ENCODE measurements around the gene MVP. TPM values are rescaled to one million over a fixed set of nuclear protein-coding genes. Genes with fewer than 3 reads are reported as not detected.

Gene MVP
- total RNA-seq, 1 donor from 2014 or later: 111 TPM

DNA sequence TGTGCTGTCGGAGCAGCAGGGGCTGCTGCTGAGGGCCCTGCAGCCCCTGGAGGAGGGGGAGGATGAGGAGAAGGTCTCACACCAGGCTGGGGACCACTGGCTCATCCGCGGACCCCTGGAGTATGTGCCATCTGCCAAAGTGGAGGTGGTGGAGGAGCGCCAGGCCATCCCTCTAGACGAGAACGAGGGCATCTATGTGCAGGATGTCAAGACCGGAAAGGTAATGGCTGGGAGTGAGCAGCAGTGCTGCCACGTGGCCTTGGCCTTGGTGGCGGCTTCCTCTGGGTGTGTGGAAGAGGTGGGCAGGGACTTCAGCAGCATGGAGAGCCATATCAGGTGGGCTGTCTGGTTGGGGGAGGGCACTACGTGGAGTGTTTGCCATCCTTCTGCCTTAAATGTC is 20.0 kb downstream of the MVP start:
- intact Hi-C loops (cut with DNase I): no loop called here
- Histone ChIP-seq H3K27ac (no peak overlapping the region), H3K4me1 (no peaks in the 10 kb centered on the region), H3K9me3 (no peaks in the 10 kb centered on the region), H3K27me3 (no peaks in the 10 kb centered on the region), H3K36me3 (peaks cover 0 to 75% of the 10 kb centered on the region in 2 donors), H3K4me3 (no peak overlapping the region)
- no peak for DNase-seq (ENCODE audit: extremely low spot score in 2 of 2)
- TF ChIP-seq POLR2A (IDR thresholded peaks at IDR 0.05) (no peak), POLR2AphosphoS5 (IDR thresholded peaks at IDR 0.05; ENCODE audit: insufficient read depth in 1 of 2, low read depth in 1 of 2) (no peak)
- TF ChIP-seq, protein P1, sequence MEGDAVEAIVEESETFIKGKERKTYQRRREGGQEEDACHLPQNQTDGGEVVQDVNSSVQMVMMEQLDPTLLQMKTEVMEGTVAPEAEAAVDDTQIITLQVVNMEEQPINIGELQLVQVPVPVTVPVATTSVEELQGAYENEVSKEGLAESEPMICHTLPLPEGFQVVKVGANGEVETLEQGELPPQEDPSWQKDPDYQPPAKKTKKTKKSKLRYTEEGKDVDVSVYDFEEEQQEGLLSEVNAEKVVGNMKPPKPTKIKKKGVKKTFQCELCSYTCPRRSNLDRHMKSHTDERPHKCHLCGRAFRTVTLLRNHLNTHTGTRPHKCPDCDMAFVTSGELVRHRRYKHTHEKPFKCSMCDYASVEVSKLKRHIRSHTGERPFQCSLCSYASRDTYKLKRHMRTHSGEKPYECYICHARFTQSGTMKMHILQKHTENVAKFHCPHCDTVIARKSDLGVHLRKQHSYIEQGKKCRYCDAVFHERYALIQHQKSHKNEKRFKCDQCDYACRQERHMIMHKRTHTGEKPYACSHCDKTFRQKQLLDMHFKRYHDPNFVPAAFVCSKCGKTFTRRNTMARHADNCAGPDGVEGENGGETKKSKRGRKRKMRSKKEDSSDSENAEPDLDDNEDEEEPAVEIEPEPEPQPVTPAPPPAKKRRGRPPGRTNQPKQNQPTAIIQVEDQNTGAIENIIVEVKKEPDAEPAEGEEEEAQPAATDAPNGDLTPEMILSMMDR (IDR thresholded peaks at IDR 0.05): no peak

- TF ChIP-seq POLR2A (IDR thresholded peaks at IDR 0.05) (no peak), POLR2AphosphoS5 (IDR thresholded peaks at IDR 0.05; ENCODE audit: insufficient read depth in 1 of 2, low read depth in 1 of 2) (no peak)
- TF ChIP-seq, protein P1 (IDR thresholded peaks at IDR 0.05): no peak
- intact Hi-C loops (cut with DNase I): no loop called here
- H3K36me3 ChIP-seq: peaks cover 0 to 75% of the 10 kb centered on the region in 2 donors
- no peak overlapping the region for H3K27ac ChIP-seq
- no peak for DNase-seq (ENCODE audit: extremely low spot score in 2 of 2)
- H3K4me3 ChIP-seq: no peak overlapping the region
- H3K27me3 ChIP-seq: no peaks in the 10 kb centered on the region
- peaks cover 6% of the 10 kb centered on the region for H3K4me1 ChIP-seq
- H3K9me3 ChIP-seq: no peaks in the 10 kb centered on the region
These were observed 21.4 kb downstream of the MVP start for GRCh38 chr16:29841631-29842030.

DNA sequence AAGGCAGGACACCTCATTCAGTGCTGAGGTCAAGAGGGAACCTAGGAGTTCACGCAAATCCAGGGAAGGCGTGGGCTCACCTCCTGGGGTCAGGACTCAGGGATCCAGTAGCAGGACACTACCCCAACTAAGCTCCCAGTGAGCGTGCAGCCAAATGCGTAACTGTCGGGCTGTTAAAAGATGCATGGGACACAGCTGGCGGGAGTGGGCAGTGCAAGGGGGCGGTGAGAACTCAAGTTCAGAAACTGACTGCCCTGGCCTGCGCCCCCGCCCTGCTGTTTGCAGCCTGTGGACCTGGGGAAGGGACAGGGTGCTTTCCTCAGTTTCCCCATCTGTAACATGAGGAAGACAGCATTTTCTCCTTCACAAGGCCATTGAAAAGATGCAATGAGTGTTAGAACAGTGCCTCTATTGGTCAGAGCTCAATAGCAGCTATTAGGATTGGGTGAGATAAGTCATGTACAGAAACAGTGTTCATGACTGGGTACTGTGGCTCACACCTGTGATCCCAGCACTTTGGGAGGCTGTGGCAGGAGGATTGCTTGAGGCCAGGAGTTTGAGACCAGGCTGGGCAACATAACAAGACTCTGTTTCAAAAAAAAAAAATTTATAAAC is 22.6 kb downstream of the MVP start:
- no peak overlapping the region for H3K4me3 ChIP-seq
- peaks cover 6% of the 10 kb centered on the region for H3K4me1 ChIP-seq
- H3K9me3 ChIP-seq: no peaks in the 10 kb centered on the region
- intact Hi-C loops (cut with DNase I): no loop called here
- no peak for DNase-seq (ENCODE audit: extremely low spot score in 2 of 2)
- TF ChIP-seq, protein P1 (IDR thresholded peaks at IDR 0.05): no peak
- TF ChIP-seq POLR2A (IDR thresholded peaks at IDR 0.05) (no peak), POLR2AphosphoS5 (IDR thresholded peaks at IDR 0.05; ENCODE audit: insufficient read depth in 1 of 2, low read depth in 1 of 2) (no peak)
- peaks cover 0 to 75% of the 10 kb centered on the region in 2 donors for H3K36me3 ChIP-seq
- H3K27me3 ChIP-seq: no peaks in the 10 kb centered on the region
- no peak overlapping the region for H3K27ac ChIP-seq

DNA sequence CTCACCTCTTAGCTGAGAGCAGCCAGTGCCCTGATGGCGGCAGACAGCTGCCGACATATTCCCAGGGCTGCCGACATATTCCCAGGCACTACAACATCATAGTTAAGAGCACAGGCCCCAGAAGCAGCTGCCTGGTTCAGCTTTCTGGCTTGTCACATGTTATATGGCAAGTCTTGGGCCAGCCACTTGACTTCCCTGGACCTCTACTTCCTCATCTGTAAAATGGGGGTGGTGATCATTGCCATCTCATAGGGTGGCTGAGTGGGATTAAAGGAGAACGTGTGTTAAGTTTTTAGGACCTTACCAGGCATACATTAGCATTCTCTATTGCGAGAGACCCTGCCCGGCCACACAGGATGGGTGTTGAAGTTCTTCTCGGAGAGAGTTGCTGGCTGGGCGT is 23.7 kb downstream of the MVP start:
- Histone ChIP-seq H3K27ac (peak overlapping the region; percentile 64), H3K27me3 (no peaks in the 10 kb centered on the region), H3K4me1 (peaks cover 9% of the 10 kb centered on the region), H3K9me3 (no peaks in the 10 kb centered on the region), H3K36me3 (peaks cover 0 to 72% of the 10 kb centered on the region in 2 donors), H3K4me3 (no peak overlapping the region)
- intact Hi-C loops (cut with DNase I): no loop called here
- no peak for TF ChIP-seq POLR2A (IDR thresholded peaks at IDR 0.05)
- TF ChIP-seq POLR2AphosphoS5 (IDR thresholded peaks at IDR 0.05; ENCODE audit: insufficient read depth in 1 of 2, low read depth in 1 of 2): no peak
- TF ChIP-seq, protein P1 (IDR thresholded peaks at IDR 0.05): no peak
- no peak for DNase-seq (ENCODE audit: extremely low spot score in 2 of 2)

GRCh38 chr16:29844575-29845331 is 24.5 kb downstream of the MVP start:
- intact Hi-C loops (cut with DNase I): no loop called here
- peak; percentile 15 to 57 for TF ChIP-seq POLR2AphosphoS5 (IDR thresholded peaks at IDR 0.05; ENCODE audit: insufficient read depth in 1 of 2, low read depth in 1 of 2)
- TF ChIP-seq, protein P1 (IDR thresholded peaks at IDR 0.05): no peak
- Histone ChIP-seq H3K27me3 (no peaks in the 10 kb centered on the region), H3K27ac (peak overlapping the region; percentile 64), H3K4me3 (no peak overlapping the region), H3K9me3 (no peaks in the 10 kb centered on the region), H3K4me1 (peaks cover 18% of the 10 kb centered on the region), H3K36me3 (peaks cover 0 to 63% of the 10 kb centered on the region in 2 donors)
- DNase-seq (ENCODE audit: extremely low spot score in 2 of 2): no peak
